Stimulated activated CD4-positive, alpha-beta T cell treated with anti-CD3 and anti-CD28 coated beads, Interleukin-4, amount 100 ng/mL, for 1 hour (primary cell): ENCODE measurements around the gene PIP5K1C.
"Not testable (repeated sequence)": the region's sequence is repeated elsewhere in the genome, so short reads cannot be mapped to it uniquely, and the experiment has no call there.

Experiments
- DNase-seq: peaks from one replicate; pipeline ENCODE4 v3.0.0-alpha.2; 2020

The PIP5K1C gene

GRCh38 chr19:3585301-3586126 lies 114.8 kb downstream of the PIP5K1C start, which contains the start of gene GIPC3:
TSS of gene GIPC3 (plus strand) at chr19:3585478. CDS start at chr19:3585598, 120 bp downstream.
- no peak for DNase-seq

GRCh38 chr19:3584036-3584802 lies 116.0 kb downstream of the PIP5K1C start:
- not testable (repeated sequence) for DNase-seq

DNA sequence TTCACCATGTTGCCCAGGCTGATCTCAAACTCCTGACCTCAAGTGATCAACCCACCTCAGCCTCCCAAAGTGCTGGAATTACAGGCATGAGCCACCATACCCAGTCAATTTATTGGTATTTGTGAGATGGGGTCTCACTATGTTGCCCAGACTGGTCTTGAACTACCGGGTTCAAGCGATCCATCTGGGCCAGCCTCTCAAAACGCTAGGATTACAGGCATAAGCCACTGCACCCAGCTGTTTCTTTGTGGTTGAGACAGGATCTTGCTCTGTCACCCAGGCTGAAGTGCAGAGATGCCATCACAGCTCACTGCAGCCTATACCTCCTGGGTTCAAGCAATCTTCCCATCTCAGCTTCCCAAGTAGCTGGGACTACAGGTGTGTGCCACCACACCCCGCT lies 118.5 kb downstream of the PIP5K1C start:
- DNase-seq = not testable (repeated sequence)
